RWPE2 (cell line): Measurements from ENCODE around the gene SLC7A1.

Source experiments
- ATAC-seq: fragments of 200-7000 bp; cut with Tn5 transposase; 3 replicates; pipeline ENCODE4 v1.9.1; 2021; ENCODE audit warnings: low read depth
- DNase-seq: peaks from one replicate; pipeline ENCODE4 v3.0.0-alpha.2; 2020; ENCODE audit warnings: low spot score
- H3K27ac ChIP-seq: fragments of 450-650 bp; 2 replicates; pipeline ENCODE4 v1.5.1; 2017; ENCODE audit warnings: mild to moderate bottlenecking; ENCODE audit not compliant: poor library complexity, severe bottlenecking
- H3K27me3 ChIP-seq: fragments of 250-450 bp; sonication (Bioruptor Pico); 2 replicates; pipeline ENCODE4 v1.5.1; 2021; ENCODE audit warnings: mild to moderate bottlenecking, moderate library complexity; ENCODE audit not compliant: insufficient read depth, poor library complexity, severe bottlenecking
- H3K36me3 ChIP-seq: fragments of 250-450 bp; sonication (Bioruptor Pico); 2 replicates; pipeline ENCODE4 v1.5.1; 2020; ENCODE audit warnings: low read depth, mild to moderate bottlenecking, moderate library complexity
- H3K4me1 ChIP-seq: fragments of 250-450 bp; sonication (Bioruptor Pico); 2 replicates; pipeline ENCODE4 v1.5.1; 2021; ENCODE audit warnings: mild to moderate bottlenecking, moderate library complexity; ENCODE audit not compliant: insufficient read depth, poor library complexity, severe bottlenecking
- H3K4me3 ChIP-seq: fragments of 250-450 bp; sonication (Bioruptor Pico); 2 replicates; pipeline ENCODE4 v1.5.1; 2021; ENCODE audit warnings: mild to moderate bottlenecking, moderate library complexity; ENCODE audit not compliant: severe bottlenecking
- H3K9me3 ChIP-seq: fragments of 250-450 bp; sonication (Bioruptor Pico); 2 replicates; pipeline ENCODE4 v1.5.1; 2021; ENCODE audit warnings: mild to moderate bottlenecking, moderate library complexity; ENCODE audit not compliant: severe bottlenecking
- CTCF ChIP-seq: fragments of 450-650 bp; IDR thresholded peaks from one replicate; pipeline ENCODE4 v1.5.1; 2017; ENCODE audit warnings: mild to moderate bottlenecking, moderate library complexity; ENCODE audit not compliant: poor library complexity, severe bottlenecking

SLC7A1 gene

GRCh38 chr13:29529754-29530153, 65.7 kb downstream of the SLC7A1 start:
- peaks cover 82% of the 10 kb centered on the region for H3K36me3 ChIP-seq
- no peaks in the 10 kb centered on the region for H3K27me3 ChIP-seq
- no peak for TF ChIP-seq CTCF
- H3K9me3 ChIP-seq = no peaks in the 10 kb centered on the region
- H3K4me1 ChIP-seq = no peaks in the 10 kb centered on the region
- no peak overlapping the region for H3K4me3 ChIP-seq
- DNase-seq (no peak), ATAC-seq (no peak)
- H3K27ac ChIP-seq = no peak overlapping the region

GRCh38 chr13:29527916-29528315, 67.6 kb downstream of the SLC7A1 start:
- Histone ChIP-seq H3K27ac (no peak overlapping the region), H3K27me3 (no peaks in the 10 kb centered on the region), H3K36me3 (peaks cover 77% of the 10 kb centered on the region), H3K4me1 (no peaks in the 10 kb centered on the region), H3K4me3 (no peak overlapping the region), H3K9me3 (no peaks in the 10 kb centered on the region)
- DNase-seq (no peak), ATAC-seq (no peak)
- TF ChIP-seq CTCF = no peak

- Histone ChIP-seq H3K9me3 (no peaks in the 10 kb centered on the region), H3K27me3 (no peaks in the 10 kb centered on the region), H3K36me3 (peaks cover 77% of the 10 kb centered on the region), H3K4me3 (no peak overlapping the region), H3K27ac (no peak overlapping the region), H3K4me1 (no peaks in the 10 kb centered on the region)
- ATAC-seq (no peak), DNase-seq (no peak)
- no peak for TF ChIP-seq CTCF
These were observed 68.0 kb downstream of the SLC7A1 start for GRCh38 chr13:29527511-29527910.

GRCh38 chr13:29526741-29527140, 68.7 kb downstream of the SLC7A1 start:
- H3K27ac ChIP-seq = no peak overlapping the region
- TF ChIP-seq CTCF = no peak
- H3K36me3 ChIP-seq = peaks cover 77% of the 10 kb centered on the region

GRCh38 chr13:29525757-29526156, 69.7 kb downstream of the SLC7A1 start:
- Histone ChIP-seq H3K36me3 (peaks cover 77% of the 10 kb centered on the region), H3K4me3 (no peak overlapping the region), H3K27me3 (no peaks in the 10 kb centered on the region), H3K27ac (no peak overlapping the region), H3K4me1 (no peaks in the 10 kb centered on the region), H3K9me3 (no peaks in the 10 kb centered on the region)
- no peak for ATAC-seq
- no peak for DNase-seq
- no peak for TF ChIP-seq CTCF

More at GRCh38 chr13:29526741-29527140, 68.7 kb downstream of the SLC7A1 start:
- Histone ChIP-seq H3K27me3 (no peaks in the 10 kb centered on the region), H3K4me3 (no peak overlapping the region), H3K4me1 (no peaks in the 10 kb centered on the region), H3K9me3 (no peaks in the 10 kb centered on the region)
- ATAC-seq (no peak), DNase-seq (no peak)
